ENCODE measurements around the gene TAF1C. TPM values are rescaled to one million over a fixed set of nuclear protein-coding genes. Genes with fewer than 3 reads are reported as not detected.
"Not testable (repeated sequence)": the region's sequence is repeated elsewhere in the genome, so short reads cannot be mapped to it uniquely, and the experiment has no call there.

TAF1C gene
- total RNA-seq, 1 donor from 2014 or later: 64.4 TPM

DNA sequence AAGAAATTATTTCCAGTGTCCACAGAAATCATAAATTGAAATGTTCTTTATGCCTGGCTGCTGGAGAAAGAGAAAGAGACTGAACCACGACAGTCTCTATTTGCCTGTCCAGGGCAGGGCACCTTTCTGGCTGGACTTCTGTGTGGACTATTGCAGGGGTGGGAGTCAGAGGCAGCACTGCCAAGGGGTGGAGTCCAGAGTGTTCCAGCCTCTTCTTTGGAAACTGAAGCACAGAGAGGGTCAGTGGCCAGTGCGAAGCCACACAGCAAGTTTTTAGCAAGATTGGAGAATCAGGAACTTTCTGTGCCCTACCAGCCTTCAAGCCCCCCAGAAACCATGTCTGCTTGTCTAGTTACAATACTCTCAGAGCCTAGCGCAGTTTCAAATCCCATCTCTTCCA lies 37.7 kb upstream of the TAF1C start:
- no peak overlapping the region for H3K27ac Mint-ChIP-seq
- peaks cover 2% of the 10 kb centered on the region for H3K27me3 Mint-ChIP-seq (ENCODE audit: low read depth)
- intact Hi-C loops (cut with micrococcal nuclease): no loop called here
- no peaks in the 10 kb centered on the region for H3K4me1 Mint-ChIP-seq (ENCODE audit: low read depth)
- H3K4me3 Mint-ChIP-seq (ENCODE audit: low read depth): no peak overlapping the region
- H3K36me3 Mint-ChIP-seq (ENCODE audit: low read depth): no peaks in the 10 kb centered on the region
- DNase-seq (ENCODE audit: low spot score): no peak
- no peaks in the 10 kb centered on the region for H3K9me3 Mint-ChIP-seq

DNA sequence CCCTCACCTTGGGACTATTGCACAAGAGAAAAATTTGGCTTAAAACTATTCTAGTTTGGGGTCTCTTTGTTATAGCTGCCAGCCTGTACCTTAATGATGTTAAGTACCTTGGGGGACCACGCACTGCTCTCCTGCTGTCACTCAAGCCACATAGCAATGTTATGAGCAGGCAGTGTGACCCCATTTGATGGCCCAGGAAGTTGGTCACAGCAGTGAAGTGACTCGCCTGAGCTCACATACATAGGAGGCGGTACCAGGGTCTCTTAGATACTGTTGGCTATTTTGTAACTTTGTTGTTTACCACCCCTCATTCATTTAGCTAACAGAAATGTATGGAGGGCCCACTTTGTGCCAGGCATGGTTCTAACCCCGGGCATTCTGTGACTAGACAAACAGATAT lies 36.6 kb upstream of the TAF1C start:
- Mint-ChIP-seq H3K4me3 (ENCODE audit: low read depth) (no peak overlapping the region), H3K9me3 (no peaks in the 10 kb centered on the region), H3K4me1 (ENCODE audit: low read depth) (no peaks in the 10 kb centered on the region), H3K36me3 (ENCODE audit: low read depth) (no peaks in the 10 kb centered on the region), H3K27ac (no peak overlapping the region), H3K27me3 (ENCODE audit: low read depth) (peaks cover 2% of the 10 kb centered on the region)
- intact Hi-C loops (cut with micrococcal nuclease): no loop called here
- no peak for DNase-seq (ENCODE audit: low spot score)

DNA sequence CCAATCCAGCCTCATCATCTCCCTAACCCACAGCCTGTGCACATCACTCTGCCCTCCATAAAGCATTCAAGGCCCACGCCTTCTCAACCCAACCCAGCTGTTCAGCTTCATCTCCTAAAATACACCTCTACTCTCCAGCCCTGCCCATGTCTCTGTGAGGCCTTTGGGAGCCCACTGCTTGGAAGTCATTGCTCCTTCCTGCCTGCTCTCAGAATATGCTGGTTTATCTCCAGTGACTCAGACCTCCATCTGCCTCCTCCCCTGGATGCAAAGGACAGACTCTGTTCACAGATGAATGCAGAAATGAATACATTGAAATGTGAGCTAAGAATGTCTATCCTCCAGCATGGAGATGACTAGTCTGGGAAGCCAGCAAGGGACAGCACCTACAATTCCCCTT lies 34.0 kb upstream of the TAF1C start:
- H3K4me3 Mint-ChIP-seq (ENCODE audit: low read depth): no peak overlapping the region
- H3K9me3 Mint-ChIP-seq: no peaks in the 10 kb centered on the region
- no peaks in the 10 kb centered on the region for H3K4me1 Mint-ChIP-seq (ENCODE audit: low read depth)
- intact Hi-C loops (cut with micrococcal nuclease): no loop called here
- H3K36me3 Mint-ChIP-seq (ENCODE audit: low read depth): no peaks in the 10 kb centered on the region
- H3K27ac Mint-ChIP-seq: no peak overlapping the region
- no peak for DNase-seq (ENCODE audit: low spot score)
- peaks cover 2% of the 10 kb centered on the region for H3K27me3 Mint-ChIP-seq (ENCODE audit: low read depth)

DNA sequence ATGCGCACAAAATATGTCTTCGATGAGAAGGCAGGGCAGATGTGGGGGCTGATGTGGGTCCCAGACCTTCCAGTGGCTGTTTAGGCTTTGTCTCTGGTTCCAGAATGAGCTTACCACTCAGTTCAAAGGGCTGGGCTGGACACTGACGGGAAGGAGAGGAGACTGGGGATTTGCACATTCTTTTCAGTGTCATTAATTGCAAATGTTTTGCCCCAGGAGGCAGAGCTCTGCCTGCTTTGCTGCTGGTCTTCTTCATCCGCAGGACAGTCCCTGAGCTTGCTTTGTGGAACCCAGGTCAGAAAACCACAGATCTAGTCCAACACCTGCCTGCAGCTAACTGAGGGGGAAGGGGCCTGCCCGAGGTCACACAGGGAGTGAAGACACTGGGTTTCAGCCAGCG lies 32.1 kb upstream of the TAF1C start:
- intact Hi-C loops (cut with micrococcal nuclease): no loop called here
- Mint-ChIP-seq H3K27ac (no peak overlapping the region), H3K4me3 (ENCODE audit: low read depth) (no peak overlapping the region), H3K9me3 (no peaks in the 10 kb centered on the region), H3K4me1 (ENCODE audit: low read depth) (no peaks in the 10 kb centered on the region), H3K27me3 (ENCODE audit: low read depth) (peaks cover 2% of the 10 kb centered on the region), H3K36me3 (ENCODE audit: low read depth) (no peaks in the 10 kb centered on the region)
- DNase-seq (ENCODE audit: low spot score): no peak

DNA sequence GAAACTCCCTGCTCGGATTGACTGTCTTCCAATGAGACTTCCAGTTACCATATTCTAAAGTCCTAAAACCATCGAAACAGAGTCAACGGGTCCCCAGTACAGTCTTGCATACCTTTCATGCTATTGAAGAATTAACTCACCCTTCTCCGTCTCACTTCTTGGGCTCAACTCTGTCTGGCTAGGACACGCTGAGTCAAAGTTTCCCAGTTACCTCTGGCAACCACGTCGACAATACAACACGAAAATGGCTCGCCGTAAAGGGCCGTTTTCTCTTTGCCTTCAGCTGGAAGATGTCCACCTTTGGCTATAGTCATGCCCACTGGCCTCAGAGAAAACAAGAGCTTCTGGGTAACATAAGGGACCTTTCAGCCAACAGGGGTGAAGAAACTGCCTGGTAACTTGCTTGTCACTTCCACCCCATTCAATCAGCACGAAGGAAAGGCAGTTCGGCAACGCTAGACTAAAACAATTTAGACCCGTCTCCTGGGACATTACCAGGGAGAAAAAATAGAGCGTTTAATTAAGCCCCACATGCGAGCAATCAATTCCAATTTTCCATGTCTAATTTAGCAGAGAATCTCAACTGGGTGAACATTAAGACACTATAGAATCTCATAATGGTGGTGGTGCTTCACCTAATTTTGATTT lies 31.4 kb upstream of the TAF1C start:
- Mint-ChIP-seq H3K27me3 (ENCODE audit: low read depth) (peaks cover 2% of the 10 kb centered on the region), H3K4me1 (ENCODE audit: low read depth) (no peaks in the 10 kb centered on the region), H3K27ac (no peak overlapping the region), H3K9me3 (no peaks in the 10 kb centered on the region), H3K36me3 (ENCODE audit: low read depth) (no peaks in the 10 kb centered on the region), H3K4me3 (ENCODE audit: low read depth) (no peak overlapping the region)
- DNase-seq (ENCODE audit: low spot score): no peak
- intact Hi-C loops (cut with micrococcal nuclease): no loop called here

DNA sequence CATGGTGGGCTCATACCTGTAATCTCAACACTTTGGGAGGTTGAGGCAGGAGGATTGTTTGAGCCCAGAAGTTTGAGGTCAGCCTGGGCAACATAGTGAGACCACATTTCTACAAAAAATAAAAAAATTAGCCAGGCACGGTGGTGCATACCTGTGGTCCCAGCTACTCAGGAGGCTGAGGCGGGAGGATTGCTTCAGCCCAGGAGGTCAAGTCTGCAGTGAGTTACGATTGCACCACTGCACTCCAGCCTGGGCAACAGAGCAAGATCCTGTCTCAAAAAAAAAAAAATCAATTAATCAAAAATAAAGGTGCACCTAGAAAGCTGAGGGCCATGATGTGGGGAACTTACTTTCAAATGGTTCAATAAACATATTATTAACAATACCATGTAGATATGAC lies 29.3 kb upstream of the TAF1C start:
- H3K36me3 Mint-ChIP-seq (ENCODE audit: low read depth); DNase-seq (ENCODE audit: low spot score); H3K4me1 Mint-ChIP-seq (ENCODE audit: low read depth); H3K27ac Mint-ChIP-seq; H3K27me3 Mint-ChIP-seq (ENCODE audit: low read depth); H3K9me3 Mint-ChIP-seq; H3K4me3 Mint-ChIP-seq (ENCODE audit: low read depth); intact Hi-C loops (cut with micrococcal nuclease): not testable (repeated sequence)

DNA sequence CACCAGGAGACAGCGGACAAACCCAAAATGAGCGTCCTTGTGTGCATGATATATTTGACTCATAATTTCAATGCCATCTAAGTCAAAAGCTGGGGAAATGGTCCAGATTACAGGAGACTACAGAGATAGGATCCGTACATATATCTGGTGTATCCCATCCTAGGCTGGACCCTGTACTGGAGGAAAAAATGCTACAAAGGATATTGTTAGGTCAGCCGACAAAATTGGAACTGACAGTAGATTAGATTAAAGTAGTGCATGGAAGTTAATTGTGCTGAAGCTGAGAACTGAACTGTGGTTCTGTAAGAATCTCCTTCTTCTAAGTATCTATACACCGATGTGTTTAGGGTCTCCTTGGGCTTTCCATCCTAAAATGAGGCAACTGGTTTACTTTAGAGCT lies 28.7 kb upstream of the TAF1C start:
- no peak overlapping the region for H3K4me3 Mint-ChIP-seq (ENCODE audit: low read depth)
- no peak overlapping the region for H3K27ac Mint-ChIP-seq
- peaks cover 2% of the 10 kb centered on the region for H3K27me3 Mint-ChIP-seq (ENCODE audit: low read depth)
- intact Hi-C loops (cut with micrococcal nuclease): no loop called here
- H3K36me3 Mint-ChIP-seq (ENCODE audit: low read depth): no peaks in the 10 kb centered on the region
- H3K4me1 Mint-ChIP-seq (ENCODE audit: low read depth): no peaks in the 10 kb centered on the region
- no peaks in the 10 kb centered on the region for H3K9me3 Mint-ChIP-seq
- no peak for DNase-seq (ENCODE audit: low spot score)

DNA sequence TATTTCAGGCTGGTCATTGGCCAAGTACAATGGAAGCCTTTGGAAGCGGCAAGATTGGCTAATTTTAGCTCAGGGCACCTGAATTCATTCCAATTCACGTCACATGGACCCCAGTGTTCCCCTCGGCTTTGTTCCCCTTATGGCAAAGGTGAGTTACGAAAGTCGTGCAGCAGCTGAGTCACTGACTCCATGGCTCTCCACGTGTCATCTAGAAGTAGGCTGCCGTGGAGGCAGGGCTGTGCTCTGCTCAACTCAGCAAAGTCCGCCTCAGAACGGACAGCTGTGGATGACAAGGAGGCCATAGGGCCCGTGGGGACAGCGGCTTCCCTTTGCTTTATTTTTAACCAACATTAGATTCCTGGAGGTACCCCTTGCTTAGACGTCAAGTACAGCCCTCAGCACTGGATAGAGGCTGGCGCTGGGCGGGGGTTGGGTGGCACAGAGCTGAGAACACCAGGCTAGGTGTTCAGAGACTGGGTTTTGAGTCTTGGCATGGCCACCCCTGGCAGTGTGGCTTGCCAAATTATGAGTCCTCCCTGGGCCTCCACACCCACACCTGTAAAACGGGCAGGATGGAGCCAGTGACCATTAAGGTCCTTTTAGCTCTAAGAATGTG lies 27.7 kb upstream of the TAF1C start:
- no peak for DNase-seq (ENCODE audit: low spot score)
- H3K27me3 Mint-ChIP-seq (ENCODE audit: low read depth): peaks cover 2% of the 10 kb centered on the region
- no peaks in the 10 kb centered on the region for H3K36me3 Mint-ChIP-seq (ENCODE audit: low read depth)
- no peak overlapping the region for H3K27ac Mint-ChIP-seq
- no peaks in the 10 kb centered on the region for H3K4me1 Mint-ChIP-seq (ENCODE audit: low read depth)
- intact Hi-C loops (cut with micrococcal nuclease): no loop called here
- no peaks in the 10 kb centered on the region for H3K9me3 Mint-ChIP-seq
- H3K4me3 Mint-ChIP-seq (ENCODE audit: low read depth): no peak overlapping the region

DNA sequence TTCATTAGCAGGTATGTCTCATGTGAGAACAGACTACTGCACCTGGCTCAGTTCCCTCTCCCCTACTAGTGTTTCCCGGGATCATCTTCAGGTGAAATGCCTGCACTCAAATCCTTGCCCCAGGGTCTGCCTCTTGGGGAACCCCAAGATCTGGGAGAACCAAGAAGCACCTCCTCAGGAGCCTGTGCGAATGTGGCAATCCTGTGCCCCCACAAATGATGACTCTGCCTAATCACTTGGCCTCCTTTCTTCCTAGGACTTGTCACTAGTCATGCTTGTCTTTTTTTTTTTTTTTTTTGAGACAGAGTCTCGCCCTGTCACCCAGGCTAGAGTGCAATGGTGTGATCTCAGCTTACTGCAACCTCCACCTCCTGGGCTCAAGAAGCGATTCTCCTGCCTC lies 25.8 kb upstream of the TAF1C start:
- no peaks in the 10 kb centered on the region for H3K36me3 Mint-ChIP-seq (ENCODE audit: low read depth)
- H3K4me1 Mint-ChIP-seq (ENCODE audit: low read depth): peaks cover 4% of the 10 kb centered on the region
- no peaks in the 10 kb centered on the region for H3K9me3 Mint-ChIP-seq
- H3K27me3 Mint-ChIP-seq (ENCODE audit: low read depth): peaks cover 2% of the 10 kb centered on the region
- intact Hi-C loops (cut with micrococcal nuclease): no loop called here
- H3K4me3 Mint-ChIP-seq (ENCODE audit: low read depth): no peak overlapping the region
- no peak overlapping the region for H3K27ac Mint-ChIP-seq
- no peak for DNase-seq (ENCODE audit: low spot score)

DNA sequence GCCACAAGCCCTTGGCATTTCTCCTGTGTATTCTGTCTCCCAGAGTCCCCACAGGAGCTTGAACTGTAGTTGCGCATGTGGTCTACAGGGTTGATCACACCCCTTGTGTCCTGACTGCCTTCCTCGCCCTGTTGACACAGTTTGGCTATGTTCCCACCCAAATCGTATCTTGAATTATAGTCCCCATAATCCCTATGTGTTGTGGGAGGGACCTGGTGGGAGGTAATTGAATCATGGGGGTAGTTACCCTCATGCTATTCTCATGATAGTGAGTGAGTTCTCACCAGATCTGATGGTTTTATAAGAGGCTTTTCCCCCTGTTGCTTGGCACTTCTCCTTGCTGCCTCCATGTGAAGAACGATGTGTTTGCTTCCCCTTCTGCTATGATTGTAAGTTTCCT lies 25.3 kb upstream of the TAF1C start:
- no peak overlapping the region for H3K4me3 Mint-ChIP-seq (ENCODE audit: low read depth)
- H3K27ac Mint-ChIP-seq: no peak overlapping the region
- intact Hi-C loops (cut with micrococcal nuclease): no loop called here
- H3K4me1 Mint-ChIP-seq (ENCODE audit: low read depth): peaks cover 4% of the 10 kb centered on the region
- H3K27me3 Mint-ChIP-seq (ENCODE audit: low read depth): peaks cover under 1% of the 10 kb centered on the region
- DNase-seq (ENCODE audit: low spot score): no peak
- no peaks in the 10 kb centered on the region for H3K36me3 Mint-ChIP-seq (ENCODE audit: low read depth)
- H3K9me3 Mint-ChIP-seq: no peaks in the 10 kb centered on the region

DNA sequence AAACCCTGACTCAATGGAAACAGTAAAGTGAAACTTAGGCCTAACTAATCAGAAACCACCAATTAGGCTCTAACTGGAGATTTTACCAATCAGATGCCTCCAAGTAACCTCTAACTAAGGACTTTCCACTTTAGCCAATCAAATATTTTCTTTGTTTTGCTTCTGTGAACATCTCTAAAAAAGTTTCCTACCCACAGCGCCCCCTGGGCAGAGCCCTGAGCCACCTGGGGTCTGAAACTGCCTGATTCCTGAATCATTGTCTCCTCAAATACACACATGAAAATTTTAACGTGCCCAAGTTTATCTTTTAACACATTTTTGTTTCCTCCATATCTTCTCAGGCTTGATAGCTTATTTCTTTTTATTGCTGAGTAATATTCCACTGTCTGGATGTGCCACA lies 23.1 kb upstream of the TAF1C start:
- DNase-seq (ENCODE audit: low spot score): no peak

DNA sequence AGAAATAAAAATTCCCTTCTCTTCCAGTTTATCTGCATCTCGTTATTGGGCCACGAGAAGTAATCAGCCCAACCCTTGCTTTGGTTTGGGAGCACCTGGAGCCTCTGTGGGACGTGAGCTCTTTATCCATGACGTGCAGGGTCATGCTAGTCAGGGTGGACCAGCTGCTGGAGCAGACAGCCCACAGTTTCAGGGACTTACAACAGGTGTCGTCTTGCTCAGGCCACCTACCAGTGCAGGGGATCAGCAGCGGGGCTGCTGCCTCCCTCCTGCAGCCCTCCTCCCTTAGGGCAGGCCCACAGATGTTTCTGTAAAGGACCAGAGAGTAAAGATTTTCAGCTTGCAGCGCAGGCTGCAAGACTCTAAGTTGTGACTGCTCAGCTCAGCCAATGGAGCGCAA lies 21.0 kb upstream of the TAF1C start:
- Mint-ChIP-seq H3K27ac (no peak overlapping the region), H3K4me3 (ENCODE audit: low read depth) (no peak overlapping the region), H3K27me3 (ENCODE audit: low read depth) (no peaks in the 10 kb centered on the region), H3K36me3 (ENCODE audit: low read depth) (no peaks in the 10 kb centered on the region), H3K9me3 (no peaks in the 10 kb centered on the region), H3K4me1 (ENCODE audit: low read depth) (peaks cover 4% of the 10 kb centered on the region)
- intact Hi-C loops (cut with micrococcal nuclease): no loop called here
- no peak for DNase-seq (ENCODE audit: low spot score)

More for the DNA sequence above, 23.1 kb upstream of the TAF1C start:
- H3K27ac Mint-ChIP-seq: no peak overlapping the region
- H3K27me3 Mint-ChIP-seq (ENCODE audit: low read depth): no peaks in the 10 kb centered on the region
- no peaks in the 10 kb centered on the region for H3K36me3 Mint-ChIP-seq (ENCODE audit: low read depth)
- no peaks in the 10 kb centered on the region for H3K9me3 Mint-ChIP-seq
- intact Hi-C loops (cut with micrococcal nuclease): no loop called here
- H3K4me3 Mint-ChIP-seq (ENCODE audit: low read depth): no peak overlapping the region
- peaks cover 4% of the 10 kb centered on the region for H3K4me1 Mint-ChIP-seq (ENCODE audit: low read depth)

DNA sequence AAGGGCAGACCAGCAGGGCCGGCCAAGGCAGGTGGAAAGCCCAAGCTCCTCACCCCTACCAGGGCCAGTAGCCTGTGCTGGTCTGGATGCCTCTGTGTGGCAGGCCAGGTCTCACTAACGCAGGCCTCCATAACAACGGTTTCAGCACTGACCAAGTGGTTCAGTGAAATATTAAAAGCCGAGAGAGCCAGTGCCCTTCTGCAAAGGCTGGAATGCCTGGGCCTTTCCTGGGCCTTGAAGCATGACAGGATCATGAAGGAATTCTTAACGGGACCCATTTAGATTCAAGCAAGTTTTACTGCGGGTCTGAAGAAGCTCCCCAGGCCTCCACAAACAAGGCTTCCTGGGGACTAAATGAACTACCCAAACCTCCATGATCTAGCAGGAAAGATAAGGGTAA lies 20.4 kb upstream of the TAF1C start:
- intact Hi-C loops (cut with micrococcal nuclease): no loop called here
- no peak overlapping the region for H3K4me3 Mint-ChIP-seq (ENCODE audit: low read depth)

More for the DNA sequence above, 20.4 kb upstream of the TAF1C start:
- H3K4me1 Mint-ChIP-seq (ENCODE audit: low read depth): peaks cover 4% of the 10 kb centered on the region
- no peaks in the 10 kb centered on the region for H3K9me3 Mint-ChIP-seq
- DNase-seq (ENCODE audit: low spot score): no peak
- no peaks in the 10 kb centered on the region for H3K36me3 Mint-ChIP-seq (ENCODE audit: low read depth)
- H3K27me3 Mint-ChIP-seq (ENCODE audit: low read depth): no peaks in the 10 kb centered on the region
- no peak overlapping the region for H3K27ac Mint-ChIP-seq
